IMR-90 (cell line): ENCODE measurements around the gene ARHGEF40. TPM values are rescaled to one million over a fixed set of nuclear protein-coding genes. Genes with fewer than 3 reads are reported as not detected.

Experiments used
- ATAC-seq: fragments of 200-7000 bp; cut with Tn5 transposase; 2 replicates; pipeline ENCODE4 v1.9.1; 2020; ENCODE audit warnings: low read depth, mild to moderate bottlenecking, moderate library complexity
- BruUV-seq: library from RNA; stranded (reverse); fragments of 400-500 nt; replicated peaks from 2 replicates; lab custom pipeline; 2021; lab: Mats Ljungman, UMichigan
- CTCF ChIA-PET: fragments of 300-600 bp; formaldehyde crosslinking; extraction: SDS; loops from one replicate; lab custom pipeline; 2021; ENCODE audit warnings: antibody characterized with exemption; lab: Yijun Ruan, JAX
- POLR2A ChIA-PET: fragments of 300-600 bp; sonication (Branson Sonifier 250); formaldehyde crosslinking; loops from one replicate; lab custom pipeline; 2022; ENCODE audit warnings: antibody characterized with exemption; ENCODE audit not compliant: unreplicated experiment; lab: Charles Lee
- DNase-seq: peaks from one replicate; pipeline ENCODE4 v3.0.0; 2013
- H2AFZ ChIP-seq: replicated peaks from 2 replicates; pipeline ENCODE3; 2013; ENCODE audit warnings: low read length, mild to moderate bottlenecking; ENCODE audit not compliant: poor library complexity
- H2AK5ac ChIP-seq: 2 replicates; pipeline ENCODE4 v1.6.1; 2013; ENCODE audit warnings: low read depth, low read length, inconsistent platforms
- H2AK9ac ChIP-seq: replicated peaks from 2 replicates; pipeline ENCODE3; 2013; ENCODE audit warnings: mild to moderate bottlenecking, low read depth, low read length, moderate library complexity; ENCODE audit not compliant: poor library complexity
- H2BK120ac ChIP-seq: 2 replicates; pipeline ENCODE4 v1.6.1; 2013; ENCODE audit warnings: low read depth, low read length, inconsistent platforms
- H2BK15ac ChIP-seq: 3 replicates; pipeline ENCODE4 v1.6.1; 2013; ENCODE audit warnings: low read depth, low read length, inconsistent platforms
- H2BK20ac ChIP-seq: 2 replicates; pipeline ENCODE4 v1.6.1; 2013; ENCODE audit warnings: low read depth, mild to moderate bottlenecking, inconsistent platforms, low read length, moderate library complexity
- H2BK5ac ChIP-seq: 2 replicates; pipeline ENCODE4 v1.6.1; 2013; ENCODE audit warnings: mild to moderate bottlenecking, low read depth, low read length, inconsistent platforms; ENCODE audit not compliant: poor library complexity, severe bottlenecking
- H3K14ac ChIP-seq: replicated peaks from 2 replicates; pipeline ENCODE4 v1.6.1; 2013; ENCODE audit warnings: low read depth, low read length, inconsistent platforms
- H3K18ac ChIP-seq: 2 replicates; pipeline ENCODE4 v1.6.1; 2013; ENCODE audit warnings: low read depth, low read length, control low read depth
- H3K23ac ChIP-seq: 2 replicates; pipeline ENCODE4 v1.6.1; 2013; ENCODE audit warnings: low read depth, low read length, inconsistent platforms
- H3K27ac ChIP-seq: 2 replicates; pipeline ENCODE4 v1.5.1; 2013; ENCODE audit warnings: mild to moderate bottlenecking, control low read depth, low read length; ENCODE audit not compliant: insufficient read depth
- H3K27me3 ChIP-seq: 2 replicates; pipeline ENCODE4 v1.6.1; 2013; ENCODE audit warnings: low read length; ENCODE audit not compliant: control insufficient read depth, insufficient read depth
- H3K36me3 ChIP-seq: 2 replicates; pipeline ENCODE4 v1.6.1; 2013; ENCODE audit warnings: low read length, mixed read lengths; ENCODE audit not compliant: control insufficient read depth, insufficient read depth
- H3K4ac ChIP-seq: 2 replicates; pipeline ENCODE4 v1.6.1; 2013; ENCODE audit warnings: low read depth, low read length, inconsistent platforms
- H3K4me1 ChIP-seq: 2 replicates; pipeline ENCODE4 v1.6.1; 2013; ENCODE audit warnings: low read length, mixed read lengths; ENCODE audit not compliant: control insufficient read depth, insufficient read depth
- H3K4me2 ChIP-seq: 2 replicates; pipeline ENCODE4 v1.6.1; 2013; ENCODE audit warnings: low read depth, mild to moderate bottlenecking, control low read depth, low read length, moderate library complexity
- H3K4me3 ChIP-seq: 2 replicates; pipeline ENCODE4 v1.5.1; 2013; ENCODE audit warnings: low read depth, mild to moderate bottlenecking, control low read depth, low read length, moderate library complexity; ENCODE audit not compliant: insufficient read depth
- H3K56ac ChIP-seq: 2 replicates; pipeline ENCODE4 v1.6.1; 2013; ENCODE audit warnings: low read length, inconsistent platforms; ENCODE audit not compliant: insufficient read depth; ENCODE audit errors: extremely low read depth
- H3K79me1 ChIP-seq, 2 experiments: 2 replicates each; pipeline ENCODE4 v1.6.1; 2013; ENCODE audit warnings: low read length in 2 of 2, inconsistent platforms in 1 of 2, low read depth in 1 of 2
- H3K9ac ChIP-seq: 2 replicates; pipeline ENCODE4 v1.6.1; 2013; ENCODE audit warnings: low read depth, low read length, control low read depth
- H3K9me1 ChIP-seq: 2 replicates; pipeline ENCODE4 v1.6.1; 2013; ENCODE audit warnings: low read length, inconsistent platforms; ENCODE audit not compliant: insufficient read depth
- H3K9me3 ChIP-seq: 2 replicates; pipeline ENCODE4 v1.6.1; 2013; ENCODE audit warnings: low read length; ENCODE audit not compliant: control insufficient read depth, insufficient read depth
- H4K20me1 ChIP-seq: 2 replicates; pipeline ENCODE4 v1.6.1; 2013; ENCODE audit warnings: low read length, inconsistent platforms; ENCODE audit not compliant: insufficient read depth
- H4K5ac ChIP-seq: 2 replicates; pipeline ENCODE4 v1.6.1; 2013; ENCODE audit warnings: mild to moderate bottlenecking, low read depth, low read length, control low read depth
- H4K8ac ChIP-seq, 2 experiments: 2 replicates each; pipeline ENCODE4 v1.6.1; 2013; ENCODE audit warnings: low read depth in 2 of 2, low read length in 2 of 2, control low read depth in 1 of 2, inconsistent platforms in 1 of 2
- H4K91ac ChIP-seq: 2 replicates; pipeline ENCODE4 v1.6.1; 2013; ENCODE audit warnings: low read depth, low read length, inconsistent platforms; ENCODE audit not compliant: insufficient read depth
- BHLHE40 ChIP-seq: fragments of 150-350 bp; IDR thresholded peaks from 2 replicates; pipeline ENCODE4 v1.6.1; 2016; ENCODE audit warnings: mild to moderate bottlenecking, low read depth, low read length
- CEBPB ChIP-seq: IDR thresholded peaks from 2 replicates; pipeline ENCODE4 v1.6.1; 2012; ENCODE audit warnings: low read depth, low read length, improper control_type of control experiment
- CHD1 ChIP-seq: IDR thresholded peaks from 2 replicates; pipeline ENCODE4 v1.6.1; 2012; ENCODE audit warnings: low read depth, low read length, improper control_type of control experiment
- CTCF ChIP-seq: conservative IDR thresholded peaks from 2 replicates; pipeline ENCODE4 v1.5.1; 2012; ENCODE audit warnings: mild to moderate bottlenecking, low read depth, low read length, improper control_type of control experiment
- ELK1 ChIP-seq: fragments of 150-350 bp; IDR thresholded peaks from 2 replicates; pipeline ENCODE4 v1.6.1; 2016; ENCODE audit warnings: low read depth, mild to moderate bottlenecking, low read length, moderate library complexity, borderline replicate concordance
- FOS ChIP-seq: fragments of 150-350 bp; IDR thresholded peaks from 2 replicates; pipeline ENCODE4 v1.6.1; 2016; ENCODE audit warnings: low read depth, low read length
- MAFK ChIP-seq: IDR thresholded peaks from 2 replicates; pipeline ENCODE4 v1.6.1; 2012; ENCODE audit warnings: low read depth, low read length, improper control_type of control experiment
- MAZ ChIP-seq: IDR thresholded peaks from 2 replicates; pipeline ENCODE4 v1.6.1; 2012; ENCODE audit warnings: low read depth, mild to moderate bottlenecking, low read length, improper control_type of control experiment, moderate library complexity, borderline replicate concordance
- MXI1 ChIP-seq: IDR thresholded peaks from 2 replicates; pipeline ENCODE4 v1.6.1; 2012; ENCODE audit warnings: low read depth, mild to moderate bottlenecking, low read length, moderate library complexity, borderline replicate concordance
- NFE2L2 ChIP-seq: fragments of 150-350 bp; IDR thresholded peaks from 2 replicates; pipeline ENCODE4 v1.6.1; 2016; ENCODE audit warnings: low read depth, mild to moderate bottlenecking, low read length
- POLR2A ChIP-seq: IDR thresholded peaks from 2 replicates; pipeline ENCODE4 v1.6.1; 2012; ENCODE audit warnings: mild to moderate bottlenecking, low read depth, low read length
- RAD21 ChIP-seq: IDR thresholded peaks from 2 replicates; pipeline ENCODE4 v1.6.1; 2012; ENCODE audit warnings: low read length, improper control_type of control experiment
- RCOR1 ChIP-seq: IDR thresholded peaks from 2 replicates; pipeline ENCODE4 v1.6.1; 2012; ENCODE audit warnings: mild to moderate bottlenecking, low read length, improper control_type of control experiment; ENCODE audit not compliant: insufficient replicate concordance
- RFX5 ChIP-seq: IDR thresholded peaks from 2 replicates; pipeline ENCODE4 v1.8.0; 2012; ENCODE audit warnings: low read depth, mild to moderate bottlenecking, low read length, moderate library complexity
- SMC3 ChIP-seq: fragments of 150-350 bp; IDR thresholded peaks from 2 replicates; pipeline ENCODE4 v1.6.1; 2016; ENCODE audit warnings: low read depth, mild to moderate bottlenecking, antibody characterized with exemption, low read length, moderate library complexity
- WGBS, 2 experiments: methylation state at CpG; one replicate each; pipeline versions ENCODE4 v1.1.5 to v1.1.7; 2013; ENCODE audit warnings: missing lambda C conversion rate in 2 of 2; ENCODE audit not compliant: insufficient read length in 1 of 2; ENCODE audit errors: extremely low coverage in 2 of 2; 5-methylcytosine and 5-hydroxymethylcytosine counted together
- dilution Hi-C: fragments of 300-500 bp; cut with HindIII; formaldehyde crosslinking; loops from one replicate; pipeline ENCODE4 v1.14.3; 2018; ENCODE audit warnings: low sequenced_read_pairs; ENCODE audit not compliant: unreplicated experiment
- in situ Hi-C: fragments of 300-500 bp; cut with MboI; formaldehyde crosslinking; loops from 3 replicates; pipeline ENCODE4 v1.14.3; 2019; ENCODE audit warnings: low sequenced_read_pairs, inconsistent platforms, mixed read lengths
- intact Hi-C: fragments of 100-400 bp; cut with micrococcal nuclease; formaldehyde crosslinking; loops from 2 replicates; pipeline ENCODE4 v1.10.0; 2022
- polyA plus RNA-seq, 3 experiments: library from polyadenylated mRNA; depleted of rRNA; stranded (reverse); fragments of >200 nt; gene quantifications; 2 replicates each; pipeline ENCODE4 v1.2.3, GENCODE V29; 2012; ENCODE audit warnings: low replicate concordance in 1 of 3
- total RNA-seq: library from RNA; depleted of rRNA; stranded (reverse); fragments of >200 nt; gene quantifications from 2 replicates; pipeline ENCODE4 v1.2.3, GENCODE V29; 2012
- TF ChIP-seq, protein P1 (sequence below): fragments of 150-350 bp; IDR thresholded peaks from 2 replicates; pipeline ENCODE4 v1.6.1; 2017; ENCODE audit warnings: mild to moderate bottlenecking, antibody characterized with exemption, low read length, low read depth

The ARHGEF40 gene
- total and polyA plus RNA-seq, 2 of the 4 experiments (the other 2 are of a cell fraction) = 18.1 to 58.4 TPM

GRCh38 chr14:21034707-21035106 is 35.4 kb upstream of the ARHGEF40 start, which contains the start of gene RNASE13:
RNASE13 (minus strand) TSS chr14:21034807; CDS start chr14:21034288, 519 bp downstream.
- CTCF ChIA-PET = interaction anchor here (3.8 kb wide), 1 partner anchor 20 kb away, joined by 11 read pairs; no protein-coding TSS in a partner anchor
- no peak for ATAC-seq
- no TSS peak for BruUV-seq

More at GRCh38 chr14:21034707-21035106, 35.4 kb upstream of the ARHGEF40 start, which contains the start of gene RNASE13:
- Histone ChIP-seq H3K9me3 (no peaks in the 10 kb centered on the region), H3K18ac (no peak within 1 kb of the TSS), H3K9me1 (no peaks in the 10 kb centered on the region), H3K36me3 (no peaks in the 10 kb centered on the region), H3K27ac (no peak within 1 kb of the TSS), H4K91ac (no peak within 1 kb of the TSS), H2AFZ (no peak within 1 kb of the TSS), H2BK5ac (no peak within 1 kb of the TSS), H3K4me1 (peaks cover 2% of the 10 kb centered on the region; the same call in 1 of the 2 replicates), H3K4me3 (no peak within 1 kb of the TSS), H2AK5ac (no peak within 1 kb of the TSS), H3K56ac (no peak within 1 kb of the TSS), H4K20me1 (no peaks in the 10 kb centered on the region), H2BK120ac (no peak within 1 kb of the TSS), H2BK20ac (no peak within 1 kb of the TSS), H3K9ac (no peak within 1 kb of the TSS), H3K23ac (no peak within 1 kb of the TSS), H3K4ac (no peak within 1 kb of the TSS), H2AK9ac (no peak within 1 kb of the TSS), H3K79me1 (no peaks in the 10 kb centered on the region), H4K8ac (no peak within 1 kb of the TSS), H3K27me3 (peaks cover 58% of the 10 kb centered on the region), H4K5ac (no peak within 1 kb of the TSS), H2BK15ac (no peak within 1 kb of the TSS), H3K4me2 (no peak within 1 kb of the TSS), H3K14ac (no peak within 1 kb of the TSS)
- no peak for DNase-seq
- dilution Hi-C loops = no loop called here
- no peak for TF ChIP-seq RAD21
- no peak for TF ChIP-seq MAFK
- no peak for TF ChIP-seq SMC3
- no peak for TF ChIP-seq FOS
- no peak for TF ChIP-seq MAZ
- no peak for TF ChIP-seq NFE2L2
- TF ChIP-seq ELK1 = no peak
- TF ChIP-seq RFX5 = no peak
- TF ChIP-seq, protein P1, sequence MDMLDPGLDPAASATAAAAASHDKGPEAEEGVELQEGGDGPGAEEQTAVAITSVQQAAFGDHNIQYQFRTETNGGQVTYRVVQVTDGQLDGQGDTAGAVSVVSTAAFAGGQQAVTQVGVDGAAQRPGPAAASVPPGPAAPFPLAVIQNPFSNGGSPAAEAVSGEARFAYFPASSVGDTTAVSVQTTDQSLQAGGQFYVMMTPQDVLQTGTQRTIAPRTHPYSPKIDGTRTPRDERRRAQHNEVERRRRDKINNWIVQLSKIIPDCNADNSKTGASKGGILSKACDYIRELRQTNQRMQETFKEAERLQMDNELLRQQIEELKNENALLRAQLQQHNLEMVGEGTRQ = no peak
- no peak for TF ChIP-seq MXI1
- TF ChIP-seq CTCF = no peak
- TF ChIP-seq CEBPB = no peak
- no peak for TF ChIP-seq RCOR1
- TF ChIP-seq CHD1 = no peak
- TF ChIP-seq POLR2A = no peak
- no peak for TF ChIP-seq BHLHE40
- intact Hi-C loops = no loop called here
- in situ Hi-C loops = no loop called here
- POLR2A ChIA-PET = no interaction called here
- WGBS, 2 experiments = 58% methylated on average over 2 of the region's 5 CpGs; no CpG with 5 or more reads in 1 of the 2 experiments
